GM13977 (cell line): Measurements from ENCODE around the gene GALNT18.

Experiments
- DNase-seq: peaks from one replicate; pipeline ENCODE4 v3.0.0; 2012; ENCODE audit warnings: low spot score
- in situ Hi-C: fragments of 300-500 bp; cut with MboI; formaldehyde crosslinking; loops from one replicate; pipeline ENCODE4 v1.12.0; 2022; ENCODE audit warnings: low sequenced_read_pairs, low pct_unique_long_range_greater_than_20kb, mixed read lengths, inconsistent platforms; ENCODE audit not compliant: unreplicated experiment
- TF ChIP-seq, protein P1 (sequence below): IDR thresholded peaks from 2 replicates; pipeline ENCODE4 v1.5.1; 2012; ENCODE audit warnings: mild to moderate bottlenecking, control low read depth; ENCODE audit not compliant: insufficient read depth; ENCODE audit errors: extremely low read depth, missing control alignments

The GALNT18 gene

DNA sequence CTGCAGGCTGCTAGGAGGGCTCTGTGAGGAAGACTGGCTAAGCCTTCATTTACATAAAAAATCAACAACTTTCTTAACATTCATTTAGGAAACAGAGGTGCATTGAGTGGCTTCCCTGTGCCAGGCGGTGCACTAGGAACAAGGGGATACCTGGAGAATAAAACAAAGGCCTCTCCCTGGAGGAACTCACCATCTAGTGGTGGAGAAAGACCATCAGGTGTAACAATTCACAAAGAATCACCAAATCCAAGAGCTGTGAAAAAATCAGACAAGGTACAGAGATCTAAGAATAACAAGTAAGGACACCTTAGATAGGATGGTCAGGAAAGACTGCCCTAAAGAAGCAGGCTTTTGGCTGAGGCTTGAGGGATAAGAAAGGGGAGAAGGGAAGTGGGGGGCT is 309.1 kb downstream of the GALNT18 start:
- DNase-seq = no peak
- in situ Hi-C loops = no loop called here
- TF ChIP-seq, protein P1, sequence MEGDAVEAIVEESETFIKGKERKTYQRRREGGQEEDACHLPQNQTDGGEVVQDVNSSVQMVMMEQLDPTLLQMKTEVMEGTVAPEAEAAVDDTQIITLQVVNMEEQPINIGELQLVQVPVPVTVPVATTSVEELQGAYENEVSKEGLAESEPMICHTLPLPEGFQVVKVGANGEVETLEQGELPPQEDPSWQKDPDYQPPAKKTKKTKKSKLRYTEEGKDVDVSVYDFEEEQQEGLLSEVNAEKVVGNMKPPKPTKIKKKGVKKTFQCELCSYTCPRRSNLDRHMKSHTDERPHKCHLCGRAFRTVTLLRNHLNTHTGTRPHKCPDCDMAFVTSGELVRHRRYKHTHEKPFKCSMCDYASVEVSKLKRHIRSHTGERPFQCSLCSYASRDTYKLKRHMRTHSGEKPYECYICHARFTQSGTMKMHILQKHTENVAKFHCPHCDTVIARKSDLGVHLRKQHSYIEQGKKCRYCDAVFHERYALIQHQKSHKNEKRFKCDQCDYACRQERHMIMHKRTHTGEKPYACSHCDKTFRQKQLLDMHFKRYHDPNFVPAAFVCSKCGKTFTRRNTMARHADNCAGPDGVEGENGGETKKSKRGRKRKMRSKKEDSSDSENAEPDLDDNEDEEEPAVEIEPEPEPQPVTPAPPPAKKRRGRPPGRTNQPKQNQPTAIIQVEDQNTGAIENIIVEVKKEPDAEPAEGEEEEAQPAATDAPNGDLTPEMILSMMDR = no peak

DNA sequence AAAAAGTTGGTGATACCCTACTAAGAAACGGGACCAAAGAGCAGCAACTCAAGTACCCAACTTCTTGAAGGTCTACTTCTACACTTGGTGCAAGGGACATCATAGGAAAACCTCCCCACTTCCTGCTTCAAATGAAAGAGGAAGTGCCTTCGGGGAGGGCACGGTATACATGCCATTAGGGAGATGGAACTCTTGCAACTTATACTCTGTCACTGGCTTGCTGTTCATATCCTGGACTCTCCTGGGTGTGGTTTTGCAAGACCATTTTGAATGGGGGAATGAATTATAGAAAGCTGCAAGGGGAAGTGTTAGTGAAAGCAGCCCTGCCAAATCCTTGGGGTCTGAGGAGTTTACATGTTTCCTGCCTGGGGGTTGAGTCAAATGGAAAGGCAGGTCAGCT is 310.6 kb downstream of the GALNT18 start:
- TF ChIP-seq, protein P1 = no peak
- in situ Hi-C loops = no loop called here

DNA sequence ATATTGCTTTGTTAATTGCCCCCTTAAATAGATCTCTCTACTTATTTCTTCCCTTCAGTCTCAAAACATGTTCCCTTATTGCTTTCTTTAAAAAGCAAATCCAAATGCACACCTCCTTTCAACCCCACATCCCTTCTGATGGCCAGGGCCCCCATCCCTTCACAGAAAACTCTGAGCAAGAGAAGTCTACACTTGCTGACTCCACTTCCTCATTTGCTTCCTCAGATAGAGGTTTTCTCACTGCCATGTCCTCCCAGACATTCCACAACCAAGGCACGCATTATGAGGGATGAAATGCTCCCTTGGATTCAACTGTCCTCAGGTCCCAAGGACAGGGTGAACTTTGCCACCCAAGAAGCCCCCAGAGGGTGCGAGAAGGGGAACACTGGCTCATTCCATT is 311.9 kb downstream of the GALNT18 start:
- DNase-seq = no peak
- in situ Hi-C loops = no loop called here
- TF ChIP-seq, protein P1 = no peak

More for the DNA sequence above, 310.6 kb downstream of the GALNT18 start:
- no peak for DNase-seq

DNA sequence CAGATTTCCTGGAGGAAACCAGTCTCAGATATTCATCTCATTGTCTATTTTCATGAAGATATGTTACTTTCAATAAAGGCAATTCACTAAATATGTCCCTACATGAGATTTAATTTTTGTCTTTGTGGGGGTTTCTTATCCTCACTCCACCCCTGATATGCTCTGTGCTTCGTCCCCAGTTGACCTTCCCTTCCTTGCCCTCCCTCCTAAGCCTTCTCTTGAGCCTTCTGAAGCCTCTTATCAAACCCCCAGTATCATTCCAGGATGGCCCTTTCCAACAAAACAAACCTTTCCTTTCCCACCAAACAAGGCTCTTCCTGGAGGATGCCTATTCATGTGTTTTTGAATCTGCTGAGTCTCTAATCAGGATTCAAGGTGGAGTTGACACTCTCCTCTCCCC is 313.6 kb downstream of the GALNT18 start:
- no peak for DNase-seq
- in situ Hi-C loops = no loop called here
- TF ChIP-seq, protein P1 = no peak

DNA sequence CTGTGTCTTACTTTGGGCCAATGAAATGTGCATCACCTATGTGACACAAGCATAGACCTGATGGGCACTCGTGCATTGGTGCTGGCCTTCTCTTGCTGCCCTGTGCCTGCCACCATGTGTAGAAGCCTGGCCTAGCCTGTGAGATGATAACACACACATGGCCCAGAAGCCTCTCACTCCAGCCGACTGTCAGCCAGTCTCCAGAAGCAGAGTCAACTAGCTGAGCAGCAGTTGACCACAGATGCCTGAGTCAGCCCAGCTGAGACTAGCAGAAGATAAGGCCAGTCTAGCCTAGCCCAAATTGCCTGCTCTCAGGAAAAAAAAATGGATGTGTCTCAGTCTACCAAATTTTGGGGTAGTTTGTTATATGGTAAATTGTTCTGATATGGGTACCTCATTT is 314.9 kb downstream of the GALNT18 start:
- TF ChIP-seq, protein P1 = no peak
- in situ Hi-C loops = no loop called here
- no peak for DNase-seq

DNA sequence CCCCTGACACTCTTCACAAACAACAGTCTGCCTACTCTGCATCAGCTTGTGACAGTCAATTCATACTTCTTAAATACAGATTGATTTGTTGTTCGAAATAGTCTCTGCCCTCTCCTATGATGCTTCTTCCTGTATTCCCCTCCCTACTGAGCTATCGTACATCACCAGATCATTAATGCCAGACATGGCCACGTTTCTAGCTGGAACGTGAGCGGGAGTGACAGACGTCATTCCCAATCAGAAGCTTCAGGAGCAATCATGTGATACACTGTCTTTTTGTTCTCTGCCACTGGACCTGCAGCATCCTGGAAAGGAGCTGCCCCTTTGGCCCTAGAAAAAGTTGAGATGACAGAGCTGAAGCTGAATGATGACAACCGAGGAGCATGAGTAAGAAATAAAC is 317.3 kb downstream of the GALNT18 start:
- in situ Hi-C loops = no loop called here
- TF ChIP-seq, protein P1 = no peak

DNA sequence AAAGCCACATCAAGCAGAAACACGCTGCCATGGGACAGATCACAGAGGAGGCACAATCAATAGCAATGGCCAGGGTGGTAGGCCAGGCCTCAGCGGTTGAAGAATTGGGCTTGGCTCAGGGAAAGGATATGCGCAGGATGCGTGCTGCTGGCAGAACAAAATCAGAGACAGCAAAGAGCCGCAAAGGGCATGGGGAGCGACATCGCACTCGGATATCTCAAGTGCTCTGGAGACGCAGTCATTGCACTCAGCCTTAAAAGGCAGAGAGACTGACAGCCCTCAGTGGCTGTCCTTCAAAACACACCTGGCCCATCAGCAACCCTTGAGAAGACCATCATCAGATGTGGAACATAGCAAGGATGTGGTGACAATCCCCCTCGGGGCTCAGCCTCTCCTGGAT is 319.2 kb downstream of the GALNT18 start:
- TF ChIP-seq, protein P1 = no peak
- no peak for DNase-seq
- in situ Hi-C loops = no loop called here

More for the DNA sequence above, 317.3 kb downstream of the GALNT18 start:
- DNase-seq = no peak
